Esophagus squamous epithelium (tissue), 4 donors: Measurements from ENCODE around the gene FLCN.

Experiments used
- CTCF ChIP-seq, 6 experiments: fragments of 450-650 bp in 4 of 6; fragments of 200-600 bp in 2 of 6; sonication (generic) in 2 of 6; IDR thresholded peaks; one replicate each; pipeline ENCODE4 v1.5.1; 2016 to 2019; ENCODE audit warnings: antibody characterized with exemption in 6 of 6, mild to moderate bottlenecking in 4 of 6, moderate library complexity in 4 of 6
- POLR2A ChIP-seq, 4 donors: fragments of 450-650 bp; IDR thresholded peaks; one replicate each; pipeline ENCODE4 v1.6.1; 2017; ENCODE audit warnings: antibody characterized with exemption in 4 of 4, mild to moderate bottlenecking in 4 of 4, moderate library complexity in 3 of 4

- no peak for TF ChIP-seq POLR2A (IDR thresholded peaks at IDR 0.05)
- no peak for TF ChIP-seq CTCF (IDR thresholded peaks at IDR 0.05)
These were observed 69.6 kb downstream of the FLCN start for GRCh38 chr17:17167356-17167755.
